Smooth muscle cell (in vitro differentiated cells): ENCODE data around the gene TGFBRAP1. TPM values are rescaled to one million over a fixed set of nuclear protein-coding genes. Genes with fewer than 3 reads are reported as not detected.

Experiments
- DNase-seq: peaks from one replicate; lab custom pipeline; 2025; ENCODE audit not compliant: unreplicated experiment; lab: John Stamatoyannopoulos, UW
- H2AFZ ChIP-seq: fragments of 200-600 bp; sonication (generic); 2 replicates; pipeline ENCODE4 v1.6.0; 2016; ENCODE audit warnings: antibody characterized with exemption, low read depth, mild to moderate bottlenecking
- H3F3A ChIP-seq: fragments of 200-600 bp; sonication (generic); 2 replicates; pipeline ENCODE4 v1.6.0; 2017; ENCODE audit warnings: antibody characterized with exemption, low read depth
- H3K27ac ChIP-seq: fragments of 200-600 bp; sonication (generic); 2 replicates; pipeline ENCODE4 v1.5.1; 2016; ENCODE audit warnings: low read depth, mild to moderate bottlenecking
- H3K27me3 ChIP-seq: fragments of 200-600 bp; sonication (generic); 2 replicates; pipeline ENCODE4 v1.6.1; 2016; ENCODE audit warnings: low read depth, mild to moderate bottlenecking
- H3K36me3 ChIP-seq: fragments of 200-600 bp; sonication (generic); 2 replicates; pipeline ENCODE4 v1.5.1; 2016; ENCODE audit warnings: low read depth
- H3K4me1 ChIP-seq: fragments of 200-600 bp; sonication (generic); 2 replicates; pipeline ENCODE4 v1.5.1; 2016; ENCODE audit warnings: low read depth
- H3K4me2 ChIP-seq: fragments of 200-600 bp; sonication (generic); 2 replicates; pipeline ENCODE4 v1.6.0; 2016; ENCODE audit warnings: mild to moderate bottlenecking
- H3K4me3 ChIP-seq: fragments of 200-600 bp; sonication (generic); 2 replicates; pipeline ENCODE4 v1.5.1; 2016; ENCODE audit warnings: mild to moderate bottlenecking
- H3K79me2 ChIP-seq: fragments of 200-600 bp; sonication (generic); 2 replicates; pipeline ENCODE4 v1.6.0; 2016; ENCODE audit warnings: low read depth, mild to moderate bottlenecking
- H3K9ac ChIP-seq: fragments of 200-600 bp; sonication (generic); 2 replicates; pipeline ENCODE4 v1.6.0; 2016; ENCODE audit warnings: low read depth
- H3K9me3 ChIP-seq: fragments of 200-600 bp; sonication (generic); replicated peaks from 2 replicates; pipeline ENCODE4 v1.5.1; 2016; ENCODE audit warnings: low read depth
- H4K20me1 ChIP-seq: fragments of 200-600 bp; sonication (generic); 2 replicates; pipeline ENCODE4 v1.6.0; 2016; ENCODE audit warnings: low read depth
- CTCF ChIP-seq: fragments of 200-600 bp; sonication (generic); IDR thresholded peaks from 2 replicates; pipeline ENCODE4 v1.5.1; 2017; ENCODE audit warnings: borderline replicate concordance, mild to moderate bottlenecking, antibody characterized with exemption; ENCODE audit not compliant: insufficient read depth, poor library complexity, severe bottlenecking
- WGBS: methylation state at CpG from one replicate; pipeline ENCODE4 v1.1.7; 2016; ENCODE audit warnings: low lambda C conversion rate; 5-methylcytosine and 5-hydroxymethylcytosine counted together
- polyA plus RNA-seq: library from polyadenylated mRNA; unstranded; fragments of >200 nt; fragmentation: Nextera tagmentation; extraction: Ambion mirVana; gene quantifications from 2 replicates; pipeline ENCODE4 v1.2.1, GENCODE V29; 2016
- total RNA-seq: library from RNA; depleted of rRNA; stranded (reverse); fragments of >200 nt; gene quantifications from 2 replicates; pipeline ENCODE4 v1.2.3, GENCODE V29; 2014

The TGFBRAP1 gene
- total and polyA plus RNA-seq, 2 experiments from 2014 or later = 8.9 to 10.5 TPM

DNA sequence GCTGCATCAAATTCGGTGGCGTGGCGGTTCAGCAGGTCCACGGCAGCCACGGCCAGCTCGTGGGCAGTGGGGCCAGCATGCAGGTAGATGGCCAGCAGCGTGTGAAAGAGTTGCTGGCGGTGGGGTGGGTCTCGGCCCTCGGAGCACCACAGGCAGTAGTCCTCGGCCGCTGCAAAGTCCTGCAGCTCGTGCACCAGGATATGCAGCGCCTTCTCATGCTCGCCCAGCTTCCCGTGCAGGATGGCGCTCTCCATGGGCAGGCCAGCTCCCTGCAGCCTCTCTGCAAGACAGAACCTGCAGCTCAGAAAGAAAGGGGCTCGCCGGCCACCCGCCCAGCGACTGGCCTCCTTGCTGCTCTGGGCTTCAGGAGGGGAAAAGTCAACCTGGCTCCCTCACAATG lies 60.1 kb downstream of the TGFBRAP1 start:
- no peak for DNase-seq
- Histone ChIP-seq H2AFZ (no peak overlapping the region), H3K27ac (no peak overlapping the region), H3K79me2 (no peaks in the 10 kb centered on the region), H3F3A (no peaks in the 10 kb centered on the region), H3K9ac (no peak overlapping the region), H3K4me2 (no peak overlapping the region), H3K4me1 (no peaks in the 10 kb centered on the region), H4K20me1 (no peaks in the 10 kb centered on the region), H3K36me3 (no peaks in the 10 kb centered on the region), H3K27me3 (no peaks in the 10 kb centered on the region), H3K4me3 (no peak overlapping the region), H3K9me3 (no peaks in the 10 kb centered on the region)
- WGBS = 98% methylated on average over 20 of the region's 21 CpGs
- TF ChIP-seq CTCF = no peak

GRCh38 chr2:105262651-105263091 lies 66.9 kb downstream of the TGFBRAP1 start:
- DNase-seq = no peak
- 55% methylated on average over 10 of the region's 10 CpGs for WGBS
- H3K27ac ChIP-seq = no peak overlapping the region
- H3K4me3 ChIP-seq = no peak overlapping the region
- H2AFZ ChIP-seq = no peak overlapping the region
- TF ChIP-seq CTCF = no peak
- H3F3A ChIP-seq = no peaks in the 10 kb centered on the region
- H3K9ac ChIP-seq = no peak overlapping the region
- H4K20me1 ChIP-seq = no peaks in the 10 kb centered on the region
- no peaks in the 10 kb centered on the region for H3K36me3 ChIP-seq
- H3K79me2 ChIP-seq = no peaks in the 10 kb centered on the region
- no peak overlapping the region for H3K4me2 ChIP-seq
- H3K9me3 ChIP-seq = no peaks in the 10 kb centered on the region
- H3K4me1 ChIP-seq = peaks cover 3% of the 10 kb centered on the region
- H3K27me3 ChIP-seq = no peaks in the 10 kb centered on the region

GRCh38 chr2:105261061-105261460 lies 68.5 kb downstream of the TGFBRAP1 start:
- Histone ChIP-seq H3K36me3 (no peaks in the 10 kb centered on the region), H3F3A (no peaks in the 10 kb centered on the region), H3K9me3 (no peaks in the 10 kb centered on the region), H3K79me2 (no peaks in the 10 kb centered on the region), H3K9ac (peak overlapping the region; percentile 76), H4K20me1 (no peaks in the 10 kb centered on the region), H2AFZ (no peak overlapping the region), H3K4me1 (peaks cover 3% of the 10 kb centered on the region), H3K27me3 (no peaks in the 10 kb centered on the region), H3K27ac (peak overlapping the region; percentile 94), H3K4me3 (no peak overlapping the region), H3K4me2 (peak overlapping the region; percentile 48)
- DNase-seq = peak; percentile 1
- TF ChIP-seq CTCF = no peak
- WGBS = 13% methylated on average over 5 of the region's 5 CpGs

GRCh38 chr2:105258835-105259350 lies 70.6 kb downstream of the TGFBRAP1 start:
- Histone ChIP-seq H2AFZ (no peak overlapping the region), H3K4me1 (peaks cover 3% of the 10 kb centered on the region), H3K27me3 (no peaks in the 10 kb centered on the region), H3K36me3 (no peaks in the 10 kb centered on the region), H4K20me1 (no peaks in the 10 kb centered on the region), H3K9me3 (no peaks in the 10 kb centered on the region), H3K4me2 (no peak overlapping the region), H3K79me2 (no peaks in the 10 kb centered on the region), H3F3A (no peaks in the 10 kb centered on the region), H3K27ac (peak overlapping the region; percentile 97), H3K4me3 (no peak overlapping the region), H3K9ac (no peak overlapping the region)
- no peak for TF ChIP-seq CTCF
- 90% methylated on average over 10 of the region's 10 CpGs for WGBS
- no peak for DNase-seq
